HL-60 (cell line): Measurements from ENCODE around the gene ACACA.

ENCODE experiments used
- DNase-seq, 2 experiments: peaks; one replicate each; pipeline ENCODE4 v3.0.0-alpha.2; 2010 to 2020; ENCODE audit warnings: low read depth in 1 of 2, low spot score in 1 of 2
- H3K27ac ChIP-seq: fragments of 250-450 bp; sonication (Bioruptor Pico); replicated peaks from 2 replicates; pipeline ENCODE4 v1.5.1; 2020; ENCODE audit warnings: mild to moderate bottlenecking, moderate library complexity
- H3K27me3 ChIP-seq: fragments of 250-450 bp; sonication (Bioruptor Pico); 2 replicates; pipeline ENCODE4 v1.5.1; 2021; ENCODE audit warnings: mild to moderate bottlenecking, moderate library complexity; ENCODE audit not compliant: insufficient read depth, poor library complexity, severe bottlenecking
- H3K4me3 ChIP-seq: replicated peaks from 2 replicates; pipeline ENCODE4 v1.5.1; 2011; ENCODE audit warnings: mild to moderate bottlenecking, control low read depth, low read length; ENCODE audit not compliant: insufficient read depth
- CTCF ChIP-seq: IDR thresholded peaks from one replicate; pipeline ENCODE4 v1.5.1; 2011; ENCODE audit warnings: low read length, control low read depth, inconsistent platforms; ENCODE audit not compliant: insufficient read depth
- GABPA ChIP-seq: IDR thresholded peaks from 2 replicates; pipeline ENCODE4 v1.6.1; 2012; ENCODE audit warnings: low read depth
- POLR2AphosphoS5 ChIP-seq: IDR thresholded peaks from 2 replicates; pipeline ENCODE4 v1.6.1; 2012; ENCODE audit warnings: low read depth
- SPI1 ChIP-seq: IDR thresholded peaks from 2 replicates; pipeline ENCODE4 v1.6.1; 2012; ENCODE audit warnings: low read depth, mild to moderate bottlenecking, borderline replicate concordance
- TF ChIP-seq, protein P1 (sequence below): IDR thresholded peaks from 2 replicates; pipeline ENCODE4 v1.6.1; 2012; ENCODE audit warnings: low read depth; ENCODE audit not compliant: insufficient replicate concordance

ACACA gene

DNA sequence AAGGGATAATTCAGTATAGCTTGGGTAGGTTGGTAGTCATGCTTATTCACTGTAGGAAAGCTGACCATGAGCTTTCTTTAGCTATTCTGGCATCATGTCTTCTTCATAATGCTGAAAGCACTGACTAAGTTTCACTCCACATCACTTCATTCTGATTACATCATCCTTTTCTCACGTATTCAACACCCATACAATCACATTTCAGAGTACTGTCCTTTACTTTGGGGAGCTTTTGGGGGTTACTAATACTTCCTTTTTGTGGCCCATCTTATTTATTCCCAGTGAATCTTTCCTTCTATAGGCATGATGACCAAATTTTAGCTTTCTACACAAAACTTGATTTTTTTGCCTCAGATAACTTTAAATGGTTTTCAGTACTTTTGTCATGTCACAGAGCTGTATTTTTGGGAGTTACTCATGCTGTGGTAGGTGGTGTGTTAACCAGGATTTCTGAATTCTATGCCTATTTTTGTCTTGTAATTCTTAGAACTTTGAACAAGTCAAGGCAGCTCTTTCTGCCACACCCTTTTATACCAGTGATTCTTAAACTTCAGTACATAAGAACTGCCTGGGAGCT lies 23.5 kb upstream of the ACACA start:
- DNase-seq: no peak
- TF ChIP-seq POLR2AphosphoS5 (no peak), SPI1 (no peak), CTCF (no peak), GABPA (no peak)
- TF ChIP-seq, protein P1, sequence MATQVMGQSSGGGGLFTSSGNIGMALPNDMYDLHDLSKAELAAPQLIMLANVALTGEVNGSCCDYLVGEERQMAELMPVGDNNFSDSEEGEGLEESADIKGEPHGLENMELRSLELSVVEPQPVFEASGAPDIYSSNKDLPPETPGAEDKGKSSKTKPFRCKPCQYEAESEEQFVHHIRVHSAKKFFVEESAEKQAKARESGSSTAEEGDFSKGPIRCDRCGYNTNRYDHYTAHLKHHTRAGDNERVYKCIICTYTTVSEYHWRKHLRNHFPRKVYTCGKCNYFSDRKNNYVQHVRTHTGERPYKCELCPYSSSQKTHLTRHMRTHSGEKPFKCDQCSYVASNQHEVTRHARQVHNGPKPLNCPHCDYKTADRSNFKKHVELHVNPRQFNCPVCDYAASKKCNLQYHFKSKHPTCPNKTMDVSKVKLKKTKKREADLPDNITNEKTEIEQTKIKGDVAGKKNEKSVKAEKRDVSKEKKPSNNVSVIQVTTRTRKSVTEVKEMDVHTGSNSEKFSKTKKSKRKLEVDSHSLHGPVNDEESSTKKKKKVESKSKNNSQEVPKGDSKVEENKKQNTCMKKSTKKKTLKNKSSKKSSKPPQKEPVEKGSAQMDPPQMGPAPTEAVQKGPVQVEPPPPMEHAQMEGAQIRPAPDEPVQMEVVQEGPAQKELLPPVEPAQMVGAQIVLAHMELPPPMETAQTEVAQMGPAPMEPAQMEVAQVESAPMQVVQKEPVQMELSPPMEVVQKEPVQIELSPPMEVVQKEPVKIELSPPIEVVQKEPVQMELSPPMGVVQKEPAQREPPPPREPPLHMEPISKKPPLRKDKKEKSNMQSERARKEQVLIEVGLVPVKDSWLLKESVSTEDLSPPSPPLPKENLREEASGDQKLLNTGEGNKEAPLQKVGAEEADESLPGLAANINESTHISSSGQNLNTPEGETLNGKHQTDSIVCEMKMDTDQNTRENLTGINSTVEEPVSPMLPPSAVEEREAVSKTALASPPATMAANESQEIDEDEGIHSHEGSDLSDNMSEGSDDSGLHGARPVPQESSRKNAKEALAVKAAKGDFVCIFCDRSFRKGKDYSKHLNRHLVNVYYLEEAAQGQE: no peak
- no peak overlapping the region for H3K4me3 ChIP-seq

DNA sequence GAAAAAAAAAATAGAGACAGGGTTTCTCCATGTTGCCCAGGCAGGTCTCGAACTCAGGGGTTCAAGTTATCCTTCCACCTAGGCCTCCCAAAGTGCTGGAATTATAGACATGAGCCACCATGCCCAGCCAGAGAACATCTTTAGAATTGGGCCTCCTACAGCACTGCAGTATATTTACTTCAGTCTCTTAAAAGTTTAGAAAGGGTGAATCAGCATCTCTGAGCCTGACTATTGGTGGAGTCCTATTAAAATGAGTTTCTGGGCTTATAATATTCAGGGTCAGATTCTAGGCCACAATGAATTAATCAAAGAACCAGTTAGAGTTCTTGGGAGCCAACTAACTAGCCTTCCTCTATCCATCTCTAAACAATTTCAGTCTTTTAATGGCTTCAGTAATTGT lies 22.8 kb upstream of the ACACA start:
- TF ChIP-seq, protein P1: no peak
- no peak for TF ChIP-seq CTCF
- TF ChIP-seq GABPA: no peak
- TF ChIP-seq POLR2AphosphoS5: no peak
- no peak for TF ChIP-seq SPI1
- Histone ChIP-seq H3K27me3 (no peaks in the 10 kb centered on the region), H3K27ac (no peak overlapping the region), H3K4me3 (no peak overlapping the region)
- no peak for DNase-seq

More for the DNA sequence above, 23.5 kb upstream of the ACACA start:
- Histone ChIP-seq H3K27me3 (no peaks in the 10 kb centered on the region), H3K27ac (no peak overlapping the region)

- DNase-seq: no peak
- Histone ChIP-seq H3K4me3 (no peak overlapping the region), H3K27ac (no peak overlapping the region), H3K27me3 (no peaks in the 10 kb centered on the region)
- TF ChIP-seq GABPA: no peak
- TF ChIP-seq POLR2AphosphoS5: no peak
- TF ChIP-seq CTCF: no peak
- no peak for TF ChIP-seq SPI1
- TF ChIP-seq, protein P1: no peak
Observed at GRCh38 chr17:37429039-37429438, 22.4 kb upstream of the ACACA start.
